HG02623 (cell line): ENCODE data around the gene TTC3.
A peak's percentile ranks its signal among the peaks of the same experiment; 100 is the strongest.

ENCODE experiments used
- ATAC-seq: cut with Tn5 transposase; IDR thresholded peaks from one replicate; pipeline ENCODE4 v1.9.1; 2021; ENCODE audit warnings: moderate library complexity; ENCODE audit not compliant: unreplicated experiment

TTC3 gene

GRCh38 chr21:37059181-37059580, 13.9 kb upstream of the TTC3 start:
- no peak for ATAC-seq

DNA sequence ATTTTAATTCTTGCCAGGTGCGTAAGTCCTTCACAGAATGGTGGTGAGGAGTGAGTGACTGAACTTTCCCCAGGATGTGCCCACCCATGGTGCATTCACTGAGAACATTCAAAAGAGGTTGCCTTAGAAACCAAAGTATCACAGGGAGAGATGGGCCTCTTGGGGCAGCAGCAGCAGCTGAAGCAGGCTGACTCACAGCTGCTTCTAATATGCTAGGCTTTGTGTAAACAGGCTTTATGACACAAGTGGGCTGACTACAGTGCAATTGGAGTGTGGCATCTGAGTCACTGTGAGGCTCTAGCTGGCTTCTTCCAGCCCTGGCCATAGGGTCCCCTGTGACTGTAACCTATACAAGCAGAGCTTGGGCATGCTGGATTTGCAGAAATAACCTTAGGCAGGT, 12.8 kb upstream of the TTC3 start:
- no peak for ATAC-seq

- ATAC-seq: no peak
Measured at GRCh38 chr21:37061926-37062592, 11.0 kb upstream of the TTC3 start.

GRCh38 chr21:37062593-37062935, 10.5 kb upstream of the TTC3 start:
- no peak for ATAC-seq

DNA sequence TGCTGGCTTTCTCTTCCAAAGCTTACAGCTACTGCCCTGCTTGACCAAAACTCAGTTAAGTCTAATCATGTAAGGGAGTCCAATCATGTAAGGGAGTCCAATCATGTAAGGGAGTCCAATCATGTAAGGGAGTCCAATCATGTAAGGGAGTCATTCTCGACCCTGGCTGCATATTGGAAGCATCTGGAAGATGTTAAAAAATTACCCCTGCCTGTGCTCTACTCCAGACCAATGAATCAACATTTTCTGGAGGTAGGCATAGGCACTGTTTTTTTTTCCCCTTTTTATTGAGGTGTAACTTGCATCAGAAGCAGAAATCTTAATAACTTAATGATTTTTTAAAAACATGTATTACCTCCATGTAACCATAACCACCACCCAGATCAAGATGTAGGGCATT, 9.6 kb upstream of the TTC3 start:
- ATAC-seq: no peak

DNA sequence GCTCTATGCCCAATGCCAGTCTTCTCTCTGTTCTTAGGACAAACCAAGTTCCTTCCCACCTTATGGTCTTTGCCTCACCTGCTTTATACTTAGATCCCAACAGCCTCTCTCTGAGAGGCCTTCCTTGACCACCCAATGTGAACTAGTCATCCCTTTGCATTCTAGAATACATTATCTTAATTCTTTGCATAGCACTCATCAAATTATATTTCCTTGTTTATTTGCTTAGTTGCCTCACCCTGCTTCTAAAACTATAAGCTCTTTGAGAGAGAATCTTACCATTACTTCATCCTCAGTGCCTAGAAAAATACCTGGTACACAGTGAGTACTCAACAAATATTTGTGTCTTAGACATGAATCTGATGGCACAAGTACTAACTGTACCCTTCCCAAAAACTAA, 8.2 kb upstream of the TTC3 start:
- ATAC-seq: no peak

GRCh38 chr21:37065561-37066177, 7.4 kb upstream of the TTC3 start:
- no peak for ATAC-seq

GRCh38 chr21:37071561-37072273, 1.3 kb upstream of the TTC3 start:
- no peak for ATAC-seq

DNA sequence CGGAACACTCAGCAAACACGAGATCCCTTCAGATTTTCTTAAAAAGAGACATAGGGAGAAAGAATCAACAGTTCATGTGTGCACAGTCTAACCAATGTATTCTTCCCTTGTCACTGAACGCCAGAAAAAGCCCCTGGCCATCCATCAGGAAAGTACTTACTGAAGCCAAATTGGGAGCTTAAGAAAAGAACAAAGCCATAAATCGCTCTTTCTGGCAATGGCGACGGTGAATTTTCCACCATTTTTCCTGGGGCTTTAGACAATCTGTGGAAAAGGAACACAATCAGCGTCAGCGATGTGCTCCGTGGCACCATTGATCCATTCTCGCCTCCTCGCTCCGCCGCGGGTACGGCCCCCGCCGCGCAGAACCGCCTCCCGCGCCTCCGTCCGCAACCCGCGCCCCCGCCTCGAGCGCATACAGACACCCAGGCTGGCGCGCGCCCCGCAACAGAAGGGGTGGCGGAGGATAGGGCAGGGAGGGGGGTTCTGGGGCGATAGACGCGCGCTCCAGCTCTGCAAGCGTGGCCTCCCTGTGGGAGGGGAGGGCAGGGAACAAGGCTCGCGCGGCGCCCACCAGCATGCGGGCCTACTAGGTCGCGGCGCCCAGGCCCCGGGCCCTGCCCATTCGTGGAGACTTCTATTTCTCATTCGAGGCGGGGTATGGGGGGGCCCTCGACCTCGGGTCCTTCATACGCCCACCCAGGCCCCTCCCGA, 623 bp upstream of the TTC3 start:
- ATAC-seq: peak; percentile 31

GRCh38 chr21:37073417-37074196, 553 bp downstream of the TTC3 start:
- ATAC-seq: peak; percentile 21

GRCh38 chr21:37074197-37074510, 1.1 kb downstream of the TTC3 start:
- no peak for ATAC-seq

GRCh38 chr21:37074546-37074945, 1.5 kb downstream of the TTC3 start:
- ATAC-seq: no peak

GRCh38 chr21:37075214-37075770, 2.2 kb downstream of the TTC3 start:
- no peak for ATAC-seq

DNA sequence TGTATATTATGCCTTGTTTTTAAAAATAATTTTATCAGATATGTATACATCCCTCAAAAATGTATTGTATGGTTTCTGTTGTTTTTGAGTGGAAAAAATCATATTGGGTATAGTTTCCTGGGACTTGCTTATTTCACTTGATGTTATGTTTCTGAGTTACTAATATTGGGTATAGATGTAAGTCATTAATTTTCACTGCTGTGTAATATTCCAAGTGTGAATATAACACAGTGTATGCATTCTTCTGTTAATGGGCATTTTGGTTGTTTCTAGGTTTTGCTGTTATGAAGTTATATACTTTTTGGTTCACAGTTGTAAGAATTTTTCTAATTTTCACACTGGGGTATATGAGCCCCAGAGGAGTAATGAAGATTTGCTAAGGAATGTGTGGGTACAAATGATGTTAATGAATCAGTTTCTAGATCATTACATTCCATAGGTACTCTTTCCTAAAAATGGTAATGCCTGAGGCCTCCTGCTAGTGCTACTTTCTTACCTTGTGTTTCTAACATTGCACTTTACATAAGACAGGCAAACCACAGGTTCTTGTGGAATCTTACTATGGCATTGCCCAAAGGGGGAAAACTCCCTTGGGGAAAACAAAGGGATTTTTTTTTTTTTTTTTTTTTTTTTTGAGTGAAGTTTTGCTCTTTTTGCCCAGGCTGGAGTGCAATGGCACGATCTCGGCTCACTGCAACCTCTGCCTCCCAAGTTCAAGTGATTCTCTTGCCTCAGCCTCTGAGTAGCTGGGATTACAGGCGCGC, 3.2 kb downstream of the TTC3 start:
- no peak for ATAC-seq

GRCh38 chr21:37077403-37077802, 4.3 kb downstream of the TTC3 start:
- ATAC-seq: no peak

GRCh38 chr21:37079211-37079824, 6.3 kb downstream of the TTC3 start:
- ATAC-seq: no peak

- no peak for ATAC-seq
Measured at GRCh38 chr21:37082375-37082774, 9.3 kb downstream of the TTC3 start.

- ATAC-seq: no peak
Measured at GRCh38 chr21:37082856-37083528, 9.9 kb downstream of the TTC3 start.

DNA sequence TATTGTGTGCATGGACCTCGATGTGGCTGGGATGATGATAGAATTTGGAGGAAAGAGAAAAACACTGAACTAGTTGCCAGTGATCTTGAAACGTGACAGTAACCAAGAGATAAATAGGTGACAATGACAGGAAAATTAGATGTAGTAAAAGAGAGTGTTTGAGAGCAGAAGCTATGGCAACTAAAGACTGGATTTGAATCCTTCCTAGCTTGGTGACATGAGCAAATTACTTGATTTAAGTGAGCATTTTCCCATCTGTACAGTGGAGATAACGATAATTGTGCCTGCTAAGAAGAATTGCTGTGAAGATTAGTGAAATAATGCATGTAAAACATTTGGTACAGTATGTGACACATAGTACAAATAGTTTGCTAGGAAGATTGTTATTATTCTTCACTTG, 12.7 kb downstream of the TTC3 start:
- ATAC-seq: no peak
